Dendritic cell treated with granulocyte-macrophage colony-stimulating factor and Interleukin-4, amounts not matched to agents 40 ng/mL and 50 ng/mL, for 4 days (primary cell): Measurements from ENCODE around the gene C16orf92.

ENCODE experiments used
- H3K27ac Mint-ChIP-seq: one replicate; pipeline ENCODE4 v1.8.0; 2022; ENCODE audit warnings: mild to moderate bottlenecking, mixed read lengths
- H3K27me3 Mint-ChIP-seq: one replicate; pipeline ENCODE4 v1.8.0; 2022; ENCODE audit warnings: mild to moderate bottlenecking, mixed read lengths
- H3K36me3 Mint-ChIP-seq: one replicate; pipeline ENCODE4 v1.8.0; 2022; ENCODE audit warnings: low read depth, mixed read lengths
- H3K4me1 Mint-ChIP-seq: one replicate; pipeline ENCODE4 v1.8.0; 2022; ENCODE audit warnings: low read depth, mixed read lengths
- H3K4me3 Mint-ChIP-seq: one replicate; pipeline ENCODE4 v1.8.0; 2022; ENCODE audit warnings: mild to moderate bottlenecking, moderate library complexity, mixed read lengths
- H3K9me3 Mint-ChIP-seq: one replicate; pipeline ENCODE4 v1.8.0; 2022; ENCODE audit warnings: mixed read lengths
- intact Hi-C: fragments of 100-400 bp; cut with micrococcal nuclease; formaldehyde crosslinking; loops from one replicate; pipeline ENCODE4 v1.15.0; 2022

Gene C16orf92

GRCh38 chr16:30070490-30070889 is 47.5 kb downstream of the C16orf92 start:
- no peaks in the 10 kb centered on the region for H3K27me3 Mint-ChIP-seq
- H3K36me3 Mint-ChIP-seq, result peaks cover 92% of the 10 kb centered on the region
- peak overlapping the region; percentile 15 for H3K27ac Mint-ChIP-seq
- no peaks in the 10 kb centered on the region for H3K9me3 Mint-ChIP-seq
- no peak overlapping the region for H3K4me3 Mint-ChIP-seq
- peaks cover 45% of the 10 kb centered on the region for H3K4me1 Mint-ChIP-seq
- intact Hi-C loops, result no loop called here
